Bronchial epithelial cell (primary cell): ENCODE measurements around the gene GNG8. TPM values are rescaled to one million over a fixed set of nuclear protein-coding genes. Genes with fewer than 3 reads are reported as not detected.
"Not testable (repeated sequence)": the region's sequence is repeated elsewhere in the genome, so short reads cannot be mapped to it uniquely, and the experiment has no call there.

ENCODE experiments used
- DNase-seq: peaks from one replicate; pipeline ENCODE4 v3.0.0-alpha.2; 2010; ENCODE audit warnings: low read depth
- FAIRE-seq: peaks from 2 replicates; lab custom pipeline; 2011; peaks lifted over from hg19 to GRCh38; lab: Jason Lieb, UNC
- H3K27me3 ChIP-seq: 2 replicates; pipeline ENCODE4 v1.5.1; 2011; ENCODE audit warnings: low read length; ENCODE audit not compliant: control insufficient read depth, insufficient read depth
- H3K36me3 ChIP-seq: 2 replicates; pipeline ENCODE4 v1.5.1; 2011; ENCODE audit warnings: low read length; ENCODE audit not compliant: control insufficient read depth, insufficient read depth
- H3K4me3 ChIP-seq: 2 replicates; pipeline ENCODE4 v1.5.1; 2011; ENCODE audit warnings: mild to moderate bottlenecking, low read depth, low read length, control low read depth
- total RNA-seq: library from RNA; depleted of rRNA; stranded (reverse); fragments of >200 nt; gene quantifications from 2 replicates; pipeline ENCODE4 v1.2.1, GENCODE V29; 2014
- TF ChIP-seq, protein P1 (sequence below): IDR thresholded peaks from 2 replicates; pipeline ENCODE4 v1.5.1; 2011; ENCODE audit warnings: mild to moderate bottlenecking, moderate library complexity, low read length, control low read depth, inconsistent platforms; ENCODE audit not compliant: insufficient read depth, severe bottlenecking

GNG8 gene
- total RNA-seq, 1 donor from 2014 or later: not detected

DNA sequence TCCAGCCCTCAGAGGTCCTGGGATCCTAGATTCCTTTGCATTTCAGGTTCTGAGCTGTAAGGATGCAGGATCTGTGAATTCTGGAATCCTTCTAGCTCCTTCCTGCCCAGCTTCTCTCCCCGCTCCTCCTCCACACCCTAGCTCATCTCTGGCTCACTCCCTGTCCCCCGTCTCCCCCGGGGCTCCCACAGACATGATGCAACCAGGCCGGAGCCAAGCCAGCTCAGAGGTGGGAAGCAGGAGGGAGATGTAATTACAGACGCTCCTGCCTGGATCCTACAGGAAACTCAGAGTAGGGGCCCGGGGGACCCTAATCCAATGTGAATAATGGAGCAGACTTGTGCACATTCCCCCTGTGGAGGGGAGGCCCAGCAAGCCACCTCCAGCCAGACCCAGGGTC lies 4.5 kb downstream of the GNG8 start:
- no peak for DNase-seq
- TF ChIP-seq, protein P1, sequence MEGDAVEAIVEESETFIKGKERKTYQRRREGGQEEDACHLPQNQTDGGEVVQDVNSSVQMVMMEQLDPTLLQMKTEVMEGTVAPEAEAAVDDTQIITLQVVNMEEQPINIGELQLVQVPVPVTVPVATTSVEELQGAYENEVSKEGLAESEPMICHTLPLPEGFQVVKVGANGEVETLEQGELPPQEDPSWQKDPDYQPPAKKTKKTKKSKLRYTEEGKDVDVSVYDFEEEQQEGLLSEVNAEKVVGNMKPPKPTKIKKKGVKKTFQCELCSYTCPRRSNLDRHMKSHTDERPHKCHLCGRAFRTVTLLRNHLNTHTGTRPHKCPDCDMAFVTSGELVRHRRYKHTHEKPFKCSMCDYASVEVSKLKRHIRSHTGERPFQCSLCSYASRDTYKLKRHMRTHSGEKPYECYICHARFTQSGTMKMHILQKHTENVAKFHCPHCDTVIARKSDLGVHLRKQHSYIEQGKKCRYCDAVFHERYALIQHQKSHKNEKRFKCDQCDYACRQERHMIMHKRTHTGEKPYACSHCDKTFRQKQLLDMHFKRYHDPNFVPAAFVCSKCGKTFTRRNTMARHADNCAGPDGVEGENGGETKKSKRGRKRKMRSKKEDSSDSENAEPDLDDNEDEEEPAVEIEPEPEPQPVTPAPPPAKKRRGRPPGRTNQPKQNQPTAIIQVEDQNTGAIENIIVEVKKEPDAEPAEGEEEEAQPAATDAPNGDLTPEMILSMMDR: no peak
- peaks cover 8% of the 10 kb centered on the region for H3K27me3 ChIP-seq

DNA sequence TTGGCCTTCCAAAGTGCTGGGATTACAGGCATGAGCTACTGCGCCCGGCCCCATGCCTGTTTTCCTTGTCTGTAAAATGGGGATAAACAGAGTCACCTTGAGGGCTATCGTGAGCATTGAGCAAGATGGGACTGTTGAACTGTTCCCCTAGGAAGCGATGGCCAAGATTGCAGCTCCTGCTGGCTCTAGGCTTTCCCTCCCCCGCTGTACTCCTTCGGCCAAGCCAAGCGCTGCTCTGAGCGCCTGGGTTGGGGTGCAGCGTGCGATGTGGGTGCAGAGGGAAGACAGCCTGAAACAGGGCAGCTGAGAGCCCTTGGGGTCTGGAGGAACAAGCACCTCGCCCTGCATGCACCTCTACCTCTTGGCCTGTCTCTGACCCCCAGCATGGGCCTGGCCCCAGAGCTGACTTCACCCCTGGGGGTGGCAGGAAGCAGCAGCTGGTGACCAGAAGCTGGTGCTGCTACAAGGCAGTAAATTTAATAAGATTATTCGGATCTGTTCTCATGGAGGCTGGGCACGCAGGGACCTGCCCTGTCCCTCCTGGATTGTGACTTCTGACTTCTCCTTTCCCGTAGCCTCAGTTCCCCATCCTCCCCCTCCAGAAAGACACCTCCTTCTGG lies 5.3 kb downstream of the GNG8 start:
- Histone ChIP-seq H3K27me3 (peaks cover 3% of the 10 kb centered on the region), H3K36me3 (no peaks in the 10 kb centered on the region), H3K4me3 (no peak overlapping the region)
- no peak for DNase-seq
- TF ChIP-seq, protein P1: no peak
- no peak for FAIRE-seq

More for the DNA sequence above, 4.5 kb downstream of the GNG8 start:
- Histone ChIP-seq H3K36me3 (no peaks in the 10 kb centered on the region), H3K4me3 (no peak overlapping the region)
- FAIRE-seq: no peak

DNA sequence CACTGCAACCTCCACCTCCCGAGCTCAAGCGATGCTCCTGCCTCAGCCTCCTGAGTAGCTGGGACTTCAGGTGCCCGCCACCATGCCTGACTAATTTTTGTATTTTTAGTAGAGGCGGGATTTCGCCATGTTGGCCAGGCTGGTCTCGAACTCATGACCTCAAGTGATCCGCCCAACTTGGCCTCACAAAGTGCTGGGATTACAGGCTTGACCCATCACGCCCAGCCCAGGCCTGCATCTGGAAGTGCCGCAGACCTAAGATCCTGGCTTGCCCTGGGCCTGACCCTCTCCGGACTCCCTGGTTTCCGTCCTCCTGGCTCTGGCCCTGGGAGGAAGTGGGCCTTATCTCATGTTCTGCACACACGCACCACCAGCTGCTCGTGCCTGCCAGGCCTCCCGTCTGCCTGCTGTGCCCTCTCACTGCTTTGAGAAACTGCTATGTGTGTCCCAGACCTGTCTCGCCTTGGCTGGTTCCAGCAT lies 6.4 kb downstream of the GNG8 start:
- Histone ChIP-seq H3K4me3 (no peak overlapping the region), H3K36me3 (no peaks in the 10 kb centered on the region), H3K27me3 (no peaks in the 10 kb centered on the region)
- TF ChIP-seq, protein P1: no peak
- DNase-seq: no peak
- FAIRE-seq: no peak

- not testable (repeated sequence) for H3K36me3 ChIP-seq, DNase-seq, FAIRE-seq, H3K27me3 ChIP-seq, H3K4me3 ChIP-seq
Observed at GRCh38 chr19:46628970-46629369, 7.0 kb downstream of the GNG8 start.

GRCh38 chr19:46626446-46626845 lies 9.6 kb downstream of the GNG8 start:
- Histone ChIP-seq H3K36me3 (no peaks in the 10 kb centered on the region), H3K27me3 (no peaks in the 10 kb centered on the region), H3K4me3 (no peak overlapping the region)
- TF ChIP-seq, protein P1: no peak
- DNase-seq (no peak), FAIRE-seq (no peak)

- no peak for FAIRE-seq
- TF ChIP-seq, protein P1: no peak
- no peak overlapping the region for H3K4me3 ChIP-seq
- peaks cover 5% of the 10 kb centered on the region for H3K27me3 ChIP-seq
- DNase-seq: no peak
- no peaks in the 10 kb centered on the region for H3K36me3 ChIP-seq
Observed at GRCh38 chr19:46625731-46626130, 10.3 kb downstream of the GNG8 start.
